Cardiac fibroblast (primary cell): Measurements from ENCODE around the gene ADIPOR2.

Experiments
- DNase-seq, 2 donors: peaks; one replicate each; pipeline versions ENCODE4 v3.0.0 to v3.0.0-alpha.2; 2010; ENCODE audit warnings: low read depth in 2 of 2
- H3K4me3 ChIP-seq, 2 donors: replicated peaks in 1 of 2; 1 replicate in 1 of 2; 2 replicates in 1 of 2; pipeline ENCODE4 v1.5.1; 2011; ENCODE audit warnings: low read depth in 2 of 2, low read length in 2 of 2, mild to moderate bottlenecking in 2 of 2, moderate library complexity in 1 of 2
- TF ChIP-seq, protein P1 (sequence below): IDR thresholded peaks from one replicate; pipeline ENCODE4 v1.5.1; 2011; ENCODE audit warnings: low read depth, mild to moderate bottlenecking, low read length, inconsistent platforms

Gene ADIPOR2

DNA sequence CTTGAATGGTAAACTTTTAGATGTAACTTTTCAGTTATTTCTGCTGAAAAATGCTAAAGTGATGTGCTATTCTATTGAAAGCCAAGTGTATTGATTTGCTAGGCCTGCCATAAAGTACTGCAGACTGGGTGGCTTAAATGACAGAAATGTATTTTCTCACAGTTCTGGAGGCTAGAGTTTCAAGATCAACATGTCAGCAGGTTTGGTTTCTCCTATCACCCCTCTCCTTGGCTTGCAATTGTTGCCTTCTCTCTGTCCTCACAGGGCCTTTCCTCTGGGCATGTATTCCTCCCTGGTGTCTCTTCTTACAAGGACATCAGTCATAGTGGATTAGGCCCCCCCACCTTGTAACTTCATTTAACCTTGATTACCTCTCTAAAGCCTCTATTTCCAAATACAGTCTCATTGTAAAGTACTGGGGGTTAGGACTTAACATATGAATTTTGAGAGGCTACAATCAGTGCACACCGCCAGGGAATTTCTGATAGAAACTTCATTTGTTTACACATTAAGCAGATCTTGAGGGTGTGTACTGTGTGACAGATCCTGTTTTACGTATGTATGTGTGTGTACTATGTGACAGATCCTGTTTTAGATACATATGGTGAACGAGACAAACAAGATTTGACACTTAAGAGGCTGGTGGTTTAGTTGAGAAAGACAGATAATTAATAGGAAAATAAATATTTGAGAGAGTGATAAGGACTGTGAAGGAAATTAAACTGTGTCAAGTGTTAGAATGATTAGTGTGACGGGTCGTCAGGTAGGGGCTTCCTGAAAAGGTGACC lies 49.5 kb downstream of the ADIPOR2 start:
- TF ChIP-seq, protein P1, sequence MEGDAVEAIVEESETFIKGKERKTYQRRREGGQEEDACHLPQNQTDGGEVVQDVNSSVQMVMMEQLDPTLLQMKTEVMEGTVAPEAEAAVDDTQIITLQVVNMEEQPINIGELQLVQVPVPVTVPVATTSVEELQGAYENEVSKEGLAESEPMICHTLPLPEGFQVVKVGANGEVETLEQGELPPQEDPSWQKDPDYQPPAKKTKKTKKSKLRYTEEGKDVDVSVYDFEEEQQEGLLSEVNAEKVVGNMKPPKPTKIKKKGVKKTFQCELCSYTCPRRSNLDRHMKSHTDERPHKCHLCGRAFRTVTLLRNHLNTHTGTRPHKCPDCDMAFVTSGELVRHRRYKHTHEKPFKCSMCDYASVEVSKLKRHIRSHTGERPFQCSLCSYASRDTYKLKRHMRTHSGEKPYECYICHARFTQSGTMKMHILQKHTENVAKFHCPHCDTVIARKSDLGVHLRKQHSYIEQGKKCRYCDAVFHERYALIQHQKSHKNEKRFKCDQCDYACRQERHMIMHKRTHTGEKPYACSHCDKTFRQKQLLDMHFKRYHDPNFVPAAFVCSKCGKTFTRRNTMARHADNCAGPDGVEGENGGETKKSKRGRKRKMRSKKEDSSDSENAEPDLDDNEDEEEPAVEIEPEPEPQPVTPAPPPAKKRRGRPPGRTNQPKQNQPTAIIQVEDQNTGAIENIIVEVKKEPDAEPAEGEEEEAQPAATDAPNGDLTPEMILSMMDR, result no peak
- DNase-seq, result no peak
- H3K4me3 ChIP-seq, result no peak overlapping the region

DNA sequence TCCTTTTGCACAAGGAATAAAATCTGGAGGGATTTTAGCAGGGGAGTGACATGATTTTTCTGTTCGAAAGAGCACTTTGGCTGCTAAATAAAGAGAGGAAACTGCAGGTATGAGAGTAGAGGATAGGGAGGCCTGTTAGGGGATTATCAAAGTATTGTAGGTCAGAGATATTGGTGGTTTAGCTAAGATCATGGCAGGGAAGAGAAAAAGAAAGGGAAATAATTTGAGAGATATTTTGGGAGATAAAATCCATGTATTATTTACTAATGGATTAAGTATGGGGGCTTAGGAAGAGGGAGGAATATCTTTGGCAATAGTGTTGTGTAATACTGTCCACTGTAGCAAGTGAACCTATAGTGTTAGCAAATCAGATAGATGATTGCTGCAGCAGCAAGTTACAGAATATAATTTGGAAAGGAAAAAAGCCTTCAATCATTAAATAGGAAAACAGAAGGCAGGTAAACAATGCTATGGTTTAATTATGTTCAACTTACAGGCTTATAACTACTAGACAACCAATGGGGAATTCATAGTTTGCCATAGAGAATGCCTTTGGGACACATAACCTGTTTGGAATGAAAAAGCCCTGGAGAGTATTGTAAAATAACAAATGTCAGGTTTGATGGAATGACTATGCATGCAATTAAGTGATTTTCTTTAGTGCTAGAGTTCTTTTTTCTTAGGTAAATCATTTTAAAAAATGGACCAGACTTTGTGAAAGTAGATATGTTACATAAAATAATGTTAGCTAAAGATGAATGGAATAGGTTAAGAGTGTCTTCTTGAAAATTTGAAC lies 50.5 kb downstream of the ADIPOR2 start:
- no peak overlapping the region for H3K4me3 ChIP-seq
- peak in 1 of 2 donors; percentile 29 for DNase-seq
- TF ChIP-seq, protein P1, result no peak

DNA sequence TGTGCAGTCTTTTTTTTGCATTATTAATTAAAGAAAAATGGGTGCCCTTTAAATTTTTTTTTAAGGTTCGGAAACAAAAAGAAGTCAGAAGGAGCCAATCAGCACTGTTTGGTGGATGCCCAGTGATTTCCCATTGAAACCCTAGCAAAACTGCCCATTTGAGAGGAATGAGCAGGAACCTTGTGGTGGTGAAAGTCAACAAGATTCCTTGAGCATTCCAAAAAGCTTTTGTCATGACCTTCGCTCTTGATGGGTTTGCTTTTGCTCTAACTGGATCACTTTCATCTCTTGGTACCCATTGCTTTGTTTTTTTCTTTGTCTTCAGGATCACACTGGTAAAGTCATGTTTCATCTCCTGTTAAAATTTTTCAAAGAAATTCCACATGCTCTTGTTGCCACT lies 54.1 kb downstream of the ADIPOR2 start:
- TF ChIP-seq, protein P1, result no peak
- H3K4me3 ChIP-seq, result no peak overlapping the region
- no peak for DNase-seq

DNA sequence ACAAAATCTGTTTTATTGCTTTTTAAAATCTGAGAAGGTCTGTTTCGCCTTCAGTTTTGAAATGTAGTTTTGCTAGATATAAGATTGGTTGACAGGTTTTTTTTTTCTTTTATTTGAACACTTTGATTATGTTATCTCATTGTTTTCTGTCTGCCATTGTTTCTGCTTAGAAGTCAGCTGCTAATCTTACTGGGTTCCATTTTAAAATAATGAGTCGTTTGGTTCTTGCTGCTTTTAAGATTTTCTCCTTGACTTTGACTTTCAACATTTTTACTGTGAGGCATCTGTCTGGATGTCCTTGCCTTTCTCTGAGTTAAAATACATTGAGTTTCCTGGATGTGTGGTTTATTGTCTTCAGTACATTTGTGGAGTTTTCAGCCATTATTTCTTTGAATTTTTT lies 56.7 kb downstream of the ADIPOR2 start:
- TF ChIP-seq, protein P1, result no peak
- no peak overlapping the region for H3K4me3 ChIP-seq
- no peak for DNase-seq

DNA sequence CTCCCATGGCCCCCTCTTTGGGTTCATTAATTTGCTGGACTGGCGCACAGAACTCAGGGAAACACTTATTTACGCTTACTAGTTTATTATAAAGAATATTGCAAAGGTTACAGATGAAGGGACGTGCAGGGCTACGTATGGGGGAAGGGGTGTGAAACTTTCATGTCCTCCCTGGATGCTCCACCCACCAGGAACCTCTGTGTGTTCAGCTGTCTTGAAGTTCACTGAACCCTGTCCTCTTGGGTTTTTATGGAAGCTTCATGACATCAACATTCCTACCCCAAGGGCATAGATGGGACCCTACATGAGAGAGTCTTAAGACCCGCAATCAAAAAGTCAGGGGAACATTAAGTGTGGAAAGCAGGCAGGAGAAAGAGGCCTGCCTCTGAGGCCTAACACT lies 58.1 kb downstream of the ADIPOR2 start:
- H3K4me3 ChIP-seq, result no peak overlapping the region
- DNase-seq, result no peak
- TF ChIP-seq, protein P1, result no peak

DNA sequence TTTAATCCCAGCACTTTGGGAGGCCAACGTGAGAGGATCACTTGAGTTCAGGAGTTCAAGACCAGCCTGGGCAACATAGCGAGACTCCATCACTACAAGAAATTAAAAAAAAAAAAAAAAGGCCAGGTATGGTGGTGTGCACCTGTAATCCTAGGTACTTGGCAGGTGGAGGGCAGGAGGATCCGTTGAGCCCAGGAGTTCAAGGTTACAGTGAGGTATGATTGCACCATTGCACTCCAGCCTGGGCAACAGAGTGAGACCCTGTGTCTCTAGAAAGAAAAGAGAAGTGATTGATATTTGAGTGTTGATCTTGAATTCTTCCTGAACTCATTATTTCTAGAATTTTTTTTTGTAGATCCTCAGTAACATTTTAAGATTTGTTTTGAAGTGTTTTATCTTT lies 59.4 kb downstream of the ADIPOR2 start:
- no peak for DNase-seq
- TF ChIP-seq, protein P1, result no peak
- H3K4me3 ChIP-seq, result no peak overlapping the region
